ENCODE measurements around the gene NFIC.
"Not testable (repeated sequence)": the region's sequence is repeated elsewhere in the genome, so short reads cannot be mapped to it uniquely, and the experiment has no call there.

The NFIC gene

DNA sequence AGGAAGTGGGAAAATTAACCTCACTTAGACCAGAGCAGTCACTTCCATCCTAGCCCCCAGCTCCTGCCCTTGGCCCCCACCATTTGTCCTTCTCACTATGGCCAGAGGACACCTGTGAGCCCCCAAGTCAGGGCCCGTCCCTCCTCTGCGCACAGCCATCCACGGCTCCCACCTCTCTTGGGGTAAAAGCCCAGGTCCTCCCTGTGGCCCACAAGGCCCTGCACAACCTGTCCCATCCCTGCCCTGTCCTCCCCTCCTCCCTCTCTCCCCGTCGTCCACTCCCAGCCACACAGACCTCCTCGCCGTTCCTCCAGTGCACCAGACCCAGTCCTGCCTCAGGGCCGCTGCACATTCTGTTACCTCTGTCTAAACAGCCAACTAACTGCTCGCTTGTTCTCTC, 60.0 kb downstream of the NFIC start:
- ATAC-seq (ENCODE audit: insufficient read depth, low read depth) (no peak), DNase-seq (no peak)
- Histone ChIP-seq H3K9me3 (ENCODE audit: insufficient read depth, low read length, severe bottlenecking) (no peaks in the 10 kb centered on the region), H2AFZ (ENCODE audit: low read depth, low read length) (no peak overlapping the region), H3K27ac (ENCODE audit: low read length) (no peak overlapping the region), H3K79me2 (ENCODE audit: insufficient read depth, low read length) (0 out of 2 replicates have a peak, but pooled peaks cover 2% of the 10 kb centered on the region), H3K27me3 (ENCODE audit: insufficient read depth, low read length, poor library complexity) (no peaks in the 10 kb centered on the region), H3K4me1 (ENCODE audit: insufficient read depth, low read length) (no peaks in the 10 kb centered on the region), H3K36me3 (ENCODE audit: insufficient read depth, low read length) (peaks cover 20% of the 10 kb centered on the region), H3K4me3 (ENCODE audit: low read depth in 1 of 2, low read length in 2 of 2) (no peak overlapping the region), H3K4me2 (ENCODE audit: insufficient read depth, low read length) (no peak overlapping the region), H3K9ac (ENCODE audit: low read depth, low read length) (no peak overlapping the region), H4K20me1 (ENCODE audit: insufficient read depth, low read length) (0 out of 2 replicates have a peak, but pooled peaks cover 6% of the 10 kb centered on the region)
- TF ChIP-seq EZH2 (IDR thresholded peaks at IDR 0.05; ENCODE audit: borderline replicate concordance, low read depth, low read length, severe bottlenecking): no peak
- TF ChIP-seq, protein P1, sequence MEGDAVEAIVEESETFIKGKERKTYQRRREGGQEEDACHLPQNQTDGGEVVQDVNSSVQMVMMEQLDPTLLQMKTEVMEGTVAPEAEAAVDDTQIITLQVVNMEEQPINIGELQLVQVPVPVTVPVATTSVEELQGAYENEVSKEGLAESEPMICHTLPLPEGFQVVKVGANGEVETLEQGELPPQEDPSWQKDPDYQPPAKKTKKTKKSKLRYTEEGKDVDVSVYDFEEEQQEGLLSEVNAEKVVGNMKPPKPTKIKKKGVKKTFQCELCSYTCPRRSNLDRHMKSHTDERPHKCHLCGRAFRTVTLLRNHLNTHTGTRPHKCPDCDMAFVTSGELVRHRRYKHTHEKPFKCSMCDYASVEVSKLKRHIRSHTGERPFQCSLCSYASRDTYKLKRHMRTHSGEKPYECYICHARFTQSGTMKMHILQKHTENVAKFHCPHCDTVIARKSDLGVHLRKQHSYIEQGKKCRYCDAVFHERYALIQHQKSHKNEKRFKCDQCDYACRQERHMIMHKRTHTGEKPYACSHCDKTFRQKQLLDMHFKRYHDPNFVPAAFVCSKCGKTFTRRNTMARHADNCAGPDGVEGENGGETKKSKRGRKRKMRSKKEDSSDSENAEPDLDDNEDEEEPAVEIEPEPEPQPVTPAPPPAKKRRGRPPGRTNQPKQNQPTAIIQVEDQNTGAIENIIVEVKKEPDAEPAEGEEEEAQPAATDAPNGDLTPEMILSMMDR (IDR thresholded peaks at IDR 0.05; ENCODE audit: borderline replicate concordance, extremely low read depth, low read length, poor library complexity, severe bottlenecking): no peak

DNA sequence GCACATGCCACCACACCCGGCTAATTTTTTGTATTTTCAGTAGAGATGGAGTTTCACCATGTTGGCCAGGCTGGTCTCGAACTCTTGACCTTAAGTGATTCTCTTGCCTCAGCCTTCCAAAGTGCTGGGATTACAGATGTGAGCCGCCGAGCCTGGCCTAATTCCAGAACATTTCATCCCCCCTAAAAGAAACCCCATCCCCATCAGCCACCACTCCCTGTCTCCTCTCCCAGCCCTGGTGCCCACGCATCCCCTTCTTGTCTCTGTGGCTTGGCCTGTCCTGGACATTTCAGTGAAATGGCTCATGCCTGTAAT, 63.9 kb downstream of the NFIC start:
- H3K27me3 ChIP-seq (ENCODE audit: insufficient read depth, low read length, poor library complexity); ATAC-seq (ENCODE audit: insufficient read depth, low read depth); H3K4me1 ChIP-seq (ENCODE audit: insufficient read depth, low read length); H3K9me3 ChIP-seq (ENCODE audit: insufficient read depth, low read length, severe bottlenecking); H3K79me2 ChIP-seq (ENCODE audit: insufficient read depth, low read length); H3K4me3 ChIP-seq (ENCODE audit: low read depth in 1 of 2, low read length in 2 of 2); H2AFZ ChIP-seq (ENCODE audit: low read depth, low read length); H4K20me1 ChIP-seq (ENCODE audit: insufficient read depth, low read length); DNase-seq; H3K4me2 ChIP-seq (ENCODE audit: insufficient read depth, low read length); H3K27ac ChIP-seq (ENCODE audit: low read length); H3K9ac ChIP-seq (ENCODE audit: low read depth, low read length): not testable (repeated sequence)
- peaks cover 36% of the 10 kb centered on the region for H3K36me3 ChIP-seq (ENCODE audit: insufficient read depth, low read length)

DNA sequence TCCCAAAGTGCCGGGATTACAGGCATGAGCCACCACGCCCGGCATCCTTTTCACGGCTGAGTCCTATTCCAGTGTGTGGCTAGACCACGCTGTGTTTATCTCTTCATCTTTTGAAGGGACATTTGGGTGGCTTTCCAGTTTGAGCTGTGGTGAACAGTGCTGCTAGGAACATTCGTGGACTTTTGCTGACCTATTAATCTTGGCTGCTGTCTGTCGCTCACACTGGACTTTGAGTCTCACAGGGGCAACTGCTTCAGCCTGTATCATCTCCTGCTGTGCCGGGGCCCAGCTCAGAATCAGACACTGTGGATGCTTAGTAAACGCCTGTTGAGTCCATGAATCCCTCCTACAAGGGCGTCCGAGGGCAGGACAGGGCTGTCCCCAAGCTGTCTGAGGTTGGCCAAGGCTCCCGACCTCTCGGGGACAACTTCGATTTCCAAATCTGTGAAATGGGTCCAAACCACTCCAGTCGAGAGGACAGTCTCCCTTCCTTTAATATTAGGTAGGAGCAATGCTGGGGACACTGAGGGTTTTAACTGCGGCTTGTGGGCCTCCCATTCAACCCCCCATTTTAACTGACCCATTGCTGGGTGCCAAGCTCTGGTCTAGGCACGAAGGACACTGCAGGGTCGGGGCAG, 65.5 kb downstream of the NFIC start:
- no peaks in the 10 kb centered on the region for H3K9me3 ChIP-seq (ENCODE audit: insufficient read depth, low read length, severe bottlenecking)
- TF ChIP-seq, protein P1 (IDR thresholded peaks at IDR 0.05; ENCODE audit: borderline replicate concordance, extremely low read depth, low read length, poor library complexity, severe bottlenecking): no peak
- no peak for TF ChIP-seq EZH2 (IDR thresholded peaks at IDR 0.05; ENCODE audit: borderline replicate concordance, low read depth, low read length, severe bottlenecking)
- no peak overlapping the region for H3K27ac ChIP-seq (ENCODE audit: low read length)
- DNase-seq: no peak
- H3K27me3 ChIP-seq (ENCODE audit: insufficient read depth, low read length, poor library complexity): no peaks in the 10 kb centered on the region
- H3K36me3 ChIP-seq (ENCODE audit: insufficient read depth, low read length): peaks cover 33% of the 10 kb centered on the region
- H4K20me1 ChIP-seq (ENCODE audit: insufficient read depth, low read length): no peaks in the 10 kb centered on the region
- ATAC-seq (ENCODE audit: insufficient read depth, low read depth): no peak
- peaks cover 14% of the 10 kb centered on the region for H3K79me2 ChIP-seq (ENCODE audit: insufficient read depth, low read length)
- no peak overlapping the region for H2AFZ ChIP-seq (ENCODE audit: low read depth, low read length)
- H3K4me2 ChIP-seq (ENCODE audit: insufficient read depth, low read length): no peak overlapping the region
- H3K4me3 ChIP-seq (ENCODE audit: low read depth in 1 of 2, low read length in 2 of 2): no peak overlapping the region
- H3K4me1 ChIP-seq (ENCODE audit: insufficient read depth, low read length): peaks cover 18% of the 10 kb centered on the region
- no peak overlapping the region for H3K9ac ChIP-seq (ENCODE audit: low read depth, low read length)

DNA sequence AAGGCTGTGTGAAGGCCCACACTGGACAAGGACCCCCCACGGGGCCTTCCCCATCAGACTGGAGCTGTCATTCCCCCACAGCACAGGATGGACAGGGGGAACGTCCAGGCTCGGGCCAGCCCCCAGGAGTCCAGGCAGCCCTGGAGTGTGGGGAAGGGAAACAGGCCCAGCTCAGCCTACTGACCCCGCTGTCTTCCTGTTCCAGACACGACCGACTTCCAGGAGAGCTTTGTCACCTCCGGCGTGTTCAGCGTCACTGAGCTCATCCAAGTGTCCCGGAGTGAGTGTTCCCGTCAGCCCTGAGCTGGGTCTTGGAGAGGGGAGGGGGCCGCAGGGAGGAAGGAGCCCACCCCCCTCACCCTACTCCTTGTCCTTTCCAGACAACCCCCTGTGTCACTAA, 66.9 kb downstream of the NFIC start:
- Histone ChIP-seq H3K36me3 (ENCODE audit: insufficient read depth, low read length) (peaks cover 29% of the 10 kb centered on the region), H3K27me3 (ENCODE audit: insufficient read depth, low read length, poor library complexity) (no peaks in the 10 kb centered on the region), H3K9me3 (ENCODE audit: insufficient read depth, low read length, severe bottlenecking) (no peaks in the 10 kb centered on the region), H3K4me2 (ENCODE audit: insufficient read depth, low read length) (no peak overlapping the region), H4K20me1 (ENCODE audit: insufficient read depth, low read length) (no peaks in the 10 kb centered on the region), H3K27ac (ENCODE audit: low read length) (no peak overlapping the region), H3K79me2 (ENCODE audit: insufficient read depth, low read length) (peaks cover 17% of the 10 kb centered on the region), H2AFZ (ENCODE audit: low read depth, low read length) (no peak overlapping the region), H3K4me1 (ENCODE audit: insufficient read depth, low read length) (peaks cover 18% of the 10 kb centered on the region), H3K9ac (ENCODE audit: low read depth, low read length) (no peak overlapping the region), H3K4me3 (ENCODE audit: low read depth in 1 of 2, low read length in 2 of 2) (no peak overlapping the region)
- DNase-seq (no peak), ATAC-seq (ENCODE audit: insufficient read depth, low read depth) (no peak)
- TF ChIP-seq, protein P1 (IDR thresholded peaks at IDR 0.05; ENCODE audit: borderline replicate concordance, extremely low read depth, low read length, poor library complexity, severe bottlenecking): no peak
- TF ChIP-seq EZH2 (IDR thresholded peaks at IDR 0.05; ENCODE audit: borderline replicate concordance, low read depth, low read length, severe bottlenecking): no peak

Data from DND-41 (cell line).